AG04449 (cell line): ENCODE results near the gene ACAD11.

Experiments used
- CTCF ChIA-PET: fragments of 350-600 bp; formaldehyde crosslinking; extraction: SDS; loops from one replicate; lab custom pipeline; 2021; ENCODE audit warnings: antibody characterized with exemption; lab: Yijun Ruan, JAX
- POLR2A ChIA-PET: fragments of 400-600, 350-600 bp; formaldehyde crosslinking; extraction: SDS; loops from one replicate; lab custom pipeline; 2020; ENCODE audit warnings: antibody characterized with exemption, inconsistent platforms; lab: Yijun Ruan, JAX
- DNase-seq: peaks from one replicate; pipeline ENCODE4 v3.0.0-alpha.2; 2010; ENCODE audit warnings: low read depth, low spot score
- H3K4me3 ChIP-seq: 2 replicates; pipeline ENCODE4 v1.5.1; 2011; ENCODE audit warnings: low read depth, mild to moderate bottlenecking, control low read depth, low read length
- CTCF ChIP-seq: IDR thresholded peaks from one replicate; pipeline ENCODE4 v1.5.1; 2011; ENCODE audit warnings: mild to moderate bottlenecking, moderate library complexity, low read length, control low read depth, inconsistent platforms; ENCODE audit not compliant: insufficient read depth; ENCODE audit errors: missing control alignments

ACAD11 gene

GRCh38 chr3:132553826-132554225 lies 105.8 kb downstream of the ACAD11 start:
- no peak for TF ChIP-seq CTCF
- ChIA-PET CTCF (interaction anchor here (1.1 to 1.8 kb wide), 2 partner anchors 18 to 82 kb away, joined by 3 to 7 read pairs; no protein-coding TSS in a partner anchor), POLR2A (no interaction called here)
- H3K4me3 ChIP-seq, result no peak overlapping the region
- no peak for DNase-seq

- ChIA-PET POLR2A (no interaction called here), CTCF (interaction anchor here (0.8 to 5.3 kb wide), 3 partner anchors 12 to 91 kb away, joined by 3 to 24 read pairs (median 10); no protein-coding TSS in a partner anchor)
- no peak overlapping the region for H3K4me3 ChIP-seq
- no peak for TF ChIP-seq CTCF
- no peak for DNase-seq
Measured at GRCh38 chr3:132550579-132551305, 108.9 kb downstream of the ACAD11 start.

- CTCF ChIA-PET, result interaction anchor here (2.9 to 5.3 kb wide), 2 partner anchors 14 to 92 kb away, joined by 10 to 24 read pairs; no protein-coding TSS in a partner anchor
- no peak for TF ChIP-seq CTCF
- DNase-seq, result no peak
- H3K4me3 ChIP-seq, result no peak overlapping the region
- POLR2A ChIA-PET, result no interaction called here
Measured at GRCh38 chr3:132549890-132550578, 109.6 kb downstream of the ACAD11 start.

- DNase-seq, result no peak
- ChIA-PET CTCF (interaction anchor here (0.6 to 5.3 kb wide), 3 partner anchors 14 to 93 kb away, joined by 3 to 24 read pairs (median 18); no protein-coding TSS in a partner anchor), POLR2A (interaction anchor here (0.9 kb wide), 1 partner anchor 77 kb away, joined by 3 read pairs; no protein-coding TSS in a partner anchor)
- no peak for TF ChIP-seq CTCF
- no peak overlapping the region for H3K4me3 ChIP-seq
Measured at GRCh38 chr3:132549169-132549568, 110.4 kb downstream of the ACAD11 start.

- H3K4me3 ChIP-seq, result no peak overlapping the region
- POLR2A ChIA-PET, result no interaction called here
- no peak for TF ChIP-seq CTCF
- CTCF ChIA-PET, result interaction anchor here (1.2 to 5.3 kb wide), 4 partner anchors 10 to 97 kb away, joined by 3 to 24 read pairs (median 6); no protein-coding TSS in a partner anchor
- DNase-seq, result no peak
Measured at GRCh38 chr3:132545471-132545870, 114.1 kb downstream of the ACAD11 start.

GRCh38 chr3:132544130-132544529 lies 115.5 kb downstream of the ACAD11 start:
- no peak overlapping the region for H3K4me3 ChIP-seq
- DNase-seq, result no peak
- no peak for TF ChIP-seq CTCF
- CTCF ChIA-PET, result interaction anchor here (1.1 to 12.1 kb wide), 5 partner anchors 10 to 98 kb away, joined by 3 to 524 read pairs (median 5); no protein-coding TSS in a partner anchor
- POLR2A ChIA-PET, result no interaction called here
